Middle frontal gyrus (tissue), 1 donor: ENCODE data around the gene RING1.
A peak's percentile ranks its signal among the peaks of the same experiment; 100 is the strongest.

ENCODE experiments used
- DNase-seq: peaks from one replicate; pipeline ENCODE4 v3.0.0-alpha.2; 2015; ENCODE audit warnings: low spot score; ENCODE audit errors: extremely low spot score

Gene RING1

DNA sequence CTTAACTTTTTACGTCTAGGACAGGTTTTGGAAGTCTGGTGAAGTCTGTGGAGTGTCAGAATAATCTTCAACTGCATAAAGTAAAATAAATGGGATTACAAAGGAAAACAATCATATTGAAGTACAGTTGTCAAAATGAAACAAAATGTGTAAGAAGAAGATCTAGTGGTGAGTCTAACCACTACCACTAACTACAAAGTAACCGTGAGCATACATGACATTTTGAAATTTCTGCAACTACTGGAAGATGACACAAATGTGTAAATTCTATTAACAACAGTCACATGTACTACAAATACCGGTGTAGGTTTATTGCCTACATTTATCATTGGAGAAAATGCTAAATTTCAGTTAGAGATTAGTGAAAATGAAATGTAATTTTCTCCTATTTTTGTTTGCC is 33.7 kb downstream of the RING1 start:
- DNase-seq = no peak

DNA sequence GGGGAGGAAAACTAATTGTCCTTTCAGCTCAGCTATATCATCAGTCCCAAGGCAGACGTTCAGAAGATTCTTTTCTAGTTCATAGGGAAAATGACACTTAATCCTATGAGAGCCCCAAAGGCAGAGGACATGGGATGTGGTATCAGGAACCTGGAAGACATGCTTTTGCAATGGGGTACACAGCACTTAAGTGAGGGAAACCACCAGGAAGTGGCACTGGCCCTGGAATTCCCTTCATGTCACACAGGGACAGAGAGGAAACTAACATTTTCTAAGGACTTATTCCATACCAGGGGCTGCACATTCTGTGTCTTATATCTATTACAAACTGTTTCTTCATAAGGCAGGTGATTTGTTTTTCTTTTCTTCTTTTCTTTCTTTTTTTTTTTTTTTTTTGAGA is 35.2 kb downstream of the RING1 start:
- no peak for DNase-seq

DNA sequence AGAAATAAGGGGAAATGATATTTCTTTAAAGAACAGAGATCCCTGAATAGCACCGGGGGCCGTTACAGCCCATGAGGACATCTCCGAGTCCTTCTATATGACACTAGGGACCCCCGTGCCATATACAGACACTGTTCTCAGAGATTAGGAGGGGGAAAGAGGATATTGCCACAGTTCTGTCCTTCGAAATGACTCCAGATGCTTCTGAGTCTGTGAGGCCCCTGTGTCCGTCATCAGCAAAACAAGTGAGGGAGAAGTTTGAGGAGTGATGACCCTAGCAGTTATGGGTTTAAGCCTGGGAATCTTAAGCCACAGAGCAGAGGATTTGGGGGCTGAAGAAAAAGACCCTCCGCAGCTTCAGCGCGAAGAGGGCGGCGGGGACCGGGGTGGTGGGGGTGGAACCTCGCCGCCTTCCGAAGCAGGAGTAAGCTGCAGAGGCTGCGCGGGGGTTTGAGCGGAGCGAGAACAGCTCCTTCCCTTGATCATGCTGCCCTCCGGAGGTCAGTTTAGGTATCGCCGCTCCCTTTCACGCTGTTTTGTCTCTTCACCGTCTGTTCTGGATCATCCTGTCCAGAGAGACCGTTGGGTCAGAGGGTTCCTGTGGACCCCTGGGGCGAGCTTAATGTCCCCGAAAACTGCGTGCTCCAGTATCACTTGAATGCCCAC is 39.8 kb downstream of the RING1 start:
- peak; percentile 71 for DNase-seq

DNA sequence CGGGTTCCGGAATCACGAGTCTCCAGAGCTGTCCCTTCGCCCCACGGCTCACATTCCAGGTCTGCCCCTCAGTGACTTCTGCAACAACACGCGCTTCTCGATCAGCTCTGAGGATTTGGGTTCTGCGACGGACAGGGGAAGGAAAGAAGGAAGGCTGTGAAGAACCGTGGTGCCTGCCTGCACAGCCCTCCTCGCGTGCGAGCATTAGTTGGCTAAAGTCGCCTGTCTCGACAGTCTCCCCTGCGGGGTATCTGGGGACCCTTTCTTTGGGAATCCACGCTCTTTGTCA is 40.3 kb downstream of the RING1 start:
- no peak for DNase-seq

GRCh38 chr6:33248932-33249731 is 40.8 kb downstream of the RING1 start:
- peak; percentile 97 for DNase-seq

DNA sequence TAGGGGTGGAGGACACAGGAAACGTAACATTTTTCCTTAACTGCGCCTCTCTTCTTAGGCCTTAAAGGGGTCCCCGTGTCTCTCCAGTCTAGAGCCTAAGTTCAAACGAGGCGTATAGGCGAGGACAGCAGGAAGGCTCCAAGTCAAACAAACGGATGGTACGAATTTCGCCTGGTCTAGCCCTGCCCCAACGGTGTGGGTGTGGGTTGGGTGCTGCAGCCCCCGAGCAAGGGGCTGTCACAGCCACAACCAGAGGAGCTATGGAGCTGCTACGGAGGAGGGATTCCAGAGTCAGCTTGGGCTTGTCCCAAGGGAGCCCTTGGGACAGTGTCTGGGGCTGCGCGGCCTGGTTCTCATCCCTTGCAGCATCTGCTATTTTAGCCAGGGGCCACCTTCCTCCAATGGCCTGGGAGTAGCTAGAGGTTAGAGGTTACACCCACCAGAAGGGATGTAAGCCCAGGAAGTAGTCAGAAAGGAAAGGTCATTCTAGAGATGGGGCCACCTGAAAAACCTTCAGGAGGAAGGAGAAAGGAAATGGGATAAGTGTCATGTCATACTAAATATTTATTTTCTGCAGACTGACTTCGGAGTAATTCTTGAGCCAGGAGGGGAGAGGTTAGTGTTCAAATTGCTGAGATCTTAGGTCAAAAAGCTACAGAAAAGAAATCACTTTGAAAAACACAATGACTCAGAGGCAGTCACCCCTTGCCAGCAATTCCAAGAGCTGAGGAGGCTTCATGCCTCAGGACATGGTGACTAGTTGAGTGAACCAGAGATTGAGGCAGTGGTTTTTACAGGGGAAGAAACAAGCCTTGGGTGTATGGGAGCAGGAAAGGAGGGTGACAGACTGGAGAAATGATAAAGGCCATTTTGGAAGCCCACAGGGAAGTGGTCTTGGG is 41.7 kb downstream of the RING1 start:
- no peak for DNase-seq

DNA sequence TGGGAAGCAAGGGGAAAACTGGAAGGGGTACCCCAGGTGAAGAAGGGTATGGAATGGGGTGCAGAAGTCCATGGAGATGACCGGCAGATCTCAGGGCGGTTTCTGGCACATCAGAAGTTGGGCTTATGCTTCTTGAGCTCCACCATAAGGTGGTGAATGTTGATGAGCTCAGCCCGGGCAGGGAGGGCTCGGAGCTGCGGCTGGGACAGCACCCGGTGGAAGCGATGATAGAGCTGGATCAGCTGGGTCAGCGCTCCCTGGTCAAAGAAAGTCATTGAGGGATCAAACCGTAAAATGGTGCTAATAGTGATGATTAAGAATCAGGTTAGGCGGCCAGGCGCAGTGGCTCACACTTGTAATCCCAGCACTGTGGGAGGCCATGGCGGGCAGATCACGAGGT is 42.4 kb downstream of the RING1 start:
- DNase-seq = no peak

GRCh38 chr6:33251395-33252012 is 43.2 kb downstream of the RING1 start:
- DNase-seq = no peak

- no peak for DNase-seq
Measured at GRCh38 chr6:33252759-33253158, 44.5 kb downstream of the RING1 start.

GRCh38 chr6:33254591-33254990 is 46.3 kb downstream of the RING1 start:
- DNase-seq = no peak

DNA sequence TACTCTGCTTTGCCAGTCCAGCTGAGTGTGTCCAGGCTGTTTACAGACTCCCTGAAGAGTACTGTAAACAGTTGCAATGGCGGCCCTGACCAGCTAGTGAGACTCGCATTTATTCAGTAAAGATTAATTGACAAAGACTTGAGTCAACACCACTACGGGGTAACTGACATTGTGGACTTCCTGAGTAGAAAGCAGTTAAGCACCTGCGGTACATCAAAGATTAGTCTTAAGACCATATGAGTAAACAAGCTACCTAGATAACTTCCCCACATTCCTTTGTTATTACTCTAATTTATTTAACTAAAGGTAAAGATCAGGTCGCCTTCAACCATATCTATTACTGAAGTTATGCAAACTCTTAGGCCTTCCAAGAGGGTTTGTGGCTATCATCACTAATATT is 50.7 kb downstream of the RING1 start:
- DNase-seq = no peak
